ENCODE measurements around the gene RSAD1.

RSAD1 gene

GRCh38 chr17:50487213-50488096 lies 8.8 kb downstream of the RSAD1 start:
- no peak for TF ChIP-seq CTCF (IDR thresholded peaks at IDR 0.05)
- DNase-seq: no peak
- Histone ChIP-seq H3K36me3 (peaks cover 12 to 45% (median 26%) of the 10 kb centered on the region in 3 donors), H3K27ac (no peak overlapping the region), H3K4me3 (no peak overlapping the region), H3K27me3 (no peaks in the 10 kb centered on the region), H3K4me1 (peaks cover 0 to 10% (median 7%) of the 10 kb centered on the region in 4 donors), H3K9me3 (no peaks in the 10 kb centered on the region)
- intact Hi-C loops (cut with DNase I; ENCODE audit: low total_unique reads): loop anchor here (10.0 kb wide), 1 partner anchor 197 kb away; no protein-coding TSS in a partner anchor

DNA sequence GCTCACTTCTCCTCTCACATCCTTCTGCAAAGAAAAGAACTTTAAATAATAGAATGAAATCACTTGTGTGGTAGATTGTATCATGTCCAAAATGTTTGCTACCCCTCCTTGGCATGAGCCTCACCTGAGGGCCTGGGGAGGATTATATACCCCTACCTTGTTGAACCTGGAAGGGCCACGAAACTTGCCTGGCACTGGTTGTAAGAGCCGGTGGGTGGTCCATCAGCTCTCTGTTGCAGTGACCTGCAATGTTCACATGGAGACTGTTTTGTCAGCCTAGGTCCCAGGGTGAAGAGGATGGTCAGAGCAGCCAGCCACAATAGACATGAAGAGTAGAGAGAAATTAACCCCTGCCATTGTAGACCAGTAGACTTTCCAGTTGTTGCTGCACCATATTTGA lies 10.2 kb downstream of the RSAD1 start:
- H3K4me1 ChIP-seq: no peaks in the 10 kb centered on the region
- intact Hi-C loops (cut with DNase I; ENCODE audit: low total_unique reads): loop anchor here (10.0 kb wide), 1 partner anchor 196 kb away; no protein-coding TSS in a partner anchor
- no peaks in the 10 kb centered on the region for H3K27me3 ChIP-seq
- H3K36me3 ChIP-seq: peaks cover 12 to 39% (median 23%) of the 10 kb centered on the region in 3 donors
- DNase-seq: no peak
- H3K9me3 ChIP-seq: no peaks in the 10 kb centered on the region
- no peak for TF ChIP-seq CTCF (IDR thresholded peaks at IDR 0.05)
- no peak overlapping the region for H3K4me3 ChIP-seq
- no peak overlapping the region for H3K27ac ChIP-seq

DNA sequence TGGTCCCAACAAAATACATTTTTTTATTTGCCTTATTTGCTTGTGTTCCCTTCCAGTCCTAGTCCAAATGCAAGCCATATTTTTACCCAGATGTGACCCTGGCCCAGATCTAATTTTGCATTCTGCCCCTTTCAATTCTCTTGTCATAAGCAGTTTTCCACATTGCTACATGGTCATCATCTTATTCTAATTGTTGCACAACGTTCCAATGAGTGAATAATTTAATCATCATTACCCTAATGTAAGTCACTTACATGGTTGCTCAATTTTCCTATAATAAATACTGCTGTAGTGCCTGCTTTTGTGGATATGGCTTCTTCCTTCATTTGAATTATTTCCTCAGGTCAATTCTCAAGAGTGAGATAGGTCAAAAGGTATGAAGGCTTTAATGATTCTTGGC lies 12.8 kb downstream of the RSAD1 start:
- Histone ChIP-seq H3K27me3 (no peaks in the 10 kb centered on the region), H3K4me1 (no peaks in the 10 kb centered on the region), H3K9me3 (no peaks in the 10 kb centered on the region), H3K4me3 (no peak overlapping the region), H3K27ac (no peak overlapping the region), H3K36me3 (peaks cover 0 to 13% (median 0%) of the 10 kb centered on the region in 3 donors)
- TF ChIP-seq CTCF (IDR thresholded peaks at IDR 0.05): no peak
- intact Hi-C loops (cut with DNase I; ENCODE audit: low total_unique reads): no loop called here
- DNase-seq: no peak

DNA sequence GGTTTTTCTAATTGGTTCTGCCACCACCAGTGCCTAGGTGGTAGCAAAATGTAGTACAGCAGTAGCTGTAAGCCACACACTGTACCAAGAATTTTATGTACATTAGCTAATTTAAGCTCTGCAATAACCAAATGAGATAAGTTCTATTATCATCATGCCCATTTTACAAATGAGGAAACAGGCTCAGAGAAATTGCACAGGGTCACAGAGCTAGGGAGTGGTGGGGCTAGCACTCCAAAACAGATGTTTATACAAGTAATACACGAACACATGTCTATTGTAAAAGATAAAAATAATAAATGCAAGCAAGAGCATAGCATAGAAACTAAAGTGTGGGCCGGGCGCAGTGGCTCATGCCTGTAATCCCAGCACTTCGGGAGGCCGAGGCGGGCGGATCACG lies 13.6 kb downstream of the RSAD1 start:
- H3K27ac ChIP-seq: no peak overlapping the region
- intact Hi-C loops (cut with DNase I; ENCODE audit: low total_unique reads): no loop called here
- H3K36me3 ChIP-seq: peaks cover 0 to 7% (median 0%) of the 10 kb centered on the region in 3 donors
- H3K4me3 ChIP-seq: no peak overlapping the region
- no peak for TF ChIP-seq CTCF (IDR thresholded peaks at IDR 0.05)
- no peaks in the 10 kb centered on the region for H3K27me3 ChIP-seq
- H3K4me1 ChIP-seq: no peaks in the 10 kb centered on the region
- DNase-seq: no peak
- H3K9me3 ChIP-seq: no peaks in the 10 kb centered on the region

- intact Hi-C loops (cut with DNase I; ENCODE audit: low total_unique reads): no loop called here
- Histone ChIP-seq H3K4me3 (no peak overlapping the region), H3K9me3 (no peaks in the 10 kb centered on the region), H3K4me1 (no peaks in the 10 kb centered on the region), H3K36me3 (no peaks in the 10 kb centered on the region), H3K27ac (no peak overlapping the region), H3K27me3 (no peaks in the 10 kb centered on the region)
- TF ChIP-seq CTCF (IDR thresholded peaks at IDR 0.05): no peak
- DNase-seq: no peak
These were observed 15.1 kb downstream of the RSAD1 start for GRCh38 chr17:50493744-50494143.

Data from tibial artery (tissue), 4 donors.